CD4-positive, alpha-beta T cell treated with Interleukin-1 beta for 1 hour (primary cell): Measurements from ENCODE around the gene CCDC8.
A peak's percentile ranks its signal among the peaks of the same experiment; 100 is the strongest.
"Not testable (repeated sequence)": the region's sequence is repeated elsewhere in the genome, so short reads cannot be mapped to it uniquely, and the experiment has no call there.

Experiments used
- DNase-seq, 2 donors: peaks; one replicate each; pipeline ENCODE4 v3.0.0-alpha.2; 2020 to 2022

The CCDC8 gene

DNA sequence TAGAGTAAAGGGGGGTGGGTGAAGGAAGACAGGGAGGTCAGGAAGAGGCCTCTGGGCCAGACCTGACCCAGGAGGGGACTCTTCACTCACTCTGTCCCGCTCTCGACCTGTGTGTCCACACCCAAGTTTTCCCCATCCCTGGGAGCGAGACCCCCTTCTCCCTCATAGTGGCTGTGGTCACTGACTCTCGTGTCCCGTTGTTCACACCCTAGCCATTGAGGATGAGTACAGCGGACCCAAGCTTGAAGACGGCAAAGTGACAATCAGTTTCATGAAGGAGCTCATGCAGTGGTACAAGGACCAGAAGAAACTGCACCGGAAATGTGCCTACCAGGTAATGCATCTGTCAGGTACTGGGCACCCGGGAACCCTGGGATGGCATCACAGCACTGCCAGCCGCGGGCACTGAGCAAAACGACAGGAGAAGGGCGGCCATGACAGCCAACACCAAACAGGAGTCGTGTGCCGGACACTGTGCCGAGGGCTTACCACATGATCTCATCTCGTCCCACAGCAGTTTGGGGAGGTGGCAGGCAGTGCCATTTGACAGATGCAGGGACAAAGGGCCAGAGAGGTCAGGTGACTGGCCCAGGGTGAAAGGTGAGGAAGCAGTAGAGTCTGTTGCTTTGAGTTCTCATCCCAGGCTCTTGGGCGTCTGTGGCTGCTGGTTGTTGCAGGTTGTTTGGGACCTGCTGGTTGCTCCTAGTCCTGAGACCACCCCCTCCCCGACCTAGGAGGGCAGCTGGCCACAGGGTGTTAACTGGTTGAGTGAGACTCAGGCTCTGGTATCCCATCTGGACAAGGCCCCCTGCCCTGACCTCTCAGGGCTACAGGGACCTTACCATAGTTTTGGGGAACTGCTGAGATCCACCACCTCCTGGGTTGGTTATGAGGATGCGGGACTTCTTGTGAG lies 36.9 kb downstream of the CCDC8 start:
- no peak for DNase-seq

DNA sequence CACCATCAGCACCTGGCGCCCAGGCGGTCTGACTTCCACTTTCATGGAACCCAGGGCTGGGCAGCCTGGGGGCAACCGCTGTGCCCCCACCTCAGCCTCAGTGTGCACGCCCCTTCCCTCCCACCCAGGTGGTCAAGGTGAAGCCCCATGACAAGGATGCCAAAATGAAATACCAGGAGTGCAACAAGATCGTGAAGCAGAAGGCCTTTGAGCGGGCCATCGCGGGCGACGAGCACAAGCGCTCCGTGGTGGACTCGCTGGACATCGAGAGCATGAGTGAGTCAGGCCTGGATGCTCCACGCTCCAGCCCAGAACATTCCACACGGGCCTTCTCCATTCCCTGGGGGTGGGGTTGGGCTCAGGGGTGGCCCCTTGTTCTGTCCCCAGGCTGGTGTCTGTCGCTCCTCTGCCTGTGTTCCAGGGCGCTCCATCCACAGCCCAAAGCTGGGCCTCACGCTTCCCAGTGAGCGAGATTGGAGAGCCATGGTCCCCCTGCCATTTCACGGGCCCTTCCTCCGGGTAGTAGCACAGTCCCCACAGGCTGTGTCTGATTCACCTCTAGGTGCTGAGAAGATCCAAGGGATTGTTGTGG lies 37.8 kb downstream of the CCDC8 start:
- DNase-seq, result not testable (repeated sequence)

DNA sequence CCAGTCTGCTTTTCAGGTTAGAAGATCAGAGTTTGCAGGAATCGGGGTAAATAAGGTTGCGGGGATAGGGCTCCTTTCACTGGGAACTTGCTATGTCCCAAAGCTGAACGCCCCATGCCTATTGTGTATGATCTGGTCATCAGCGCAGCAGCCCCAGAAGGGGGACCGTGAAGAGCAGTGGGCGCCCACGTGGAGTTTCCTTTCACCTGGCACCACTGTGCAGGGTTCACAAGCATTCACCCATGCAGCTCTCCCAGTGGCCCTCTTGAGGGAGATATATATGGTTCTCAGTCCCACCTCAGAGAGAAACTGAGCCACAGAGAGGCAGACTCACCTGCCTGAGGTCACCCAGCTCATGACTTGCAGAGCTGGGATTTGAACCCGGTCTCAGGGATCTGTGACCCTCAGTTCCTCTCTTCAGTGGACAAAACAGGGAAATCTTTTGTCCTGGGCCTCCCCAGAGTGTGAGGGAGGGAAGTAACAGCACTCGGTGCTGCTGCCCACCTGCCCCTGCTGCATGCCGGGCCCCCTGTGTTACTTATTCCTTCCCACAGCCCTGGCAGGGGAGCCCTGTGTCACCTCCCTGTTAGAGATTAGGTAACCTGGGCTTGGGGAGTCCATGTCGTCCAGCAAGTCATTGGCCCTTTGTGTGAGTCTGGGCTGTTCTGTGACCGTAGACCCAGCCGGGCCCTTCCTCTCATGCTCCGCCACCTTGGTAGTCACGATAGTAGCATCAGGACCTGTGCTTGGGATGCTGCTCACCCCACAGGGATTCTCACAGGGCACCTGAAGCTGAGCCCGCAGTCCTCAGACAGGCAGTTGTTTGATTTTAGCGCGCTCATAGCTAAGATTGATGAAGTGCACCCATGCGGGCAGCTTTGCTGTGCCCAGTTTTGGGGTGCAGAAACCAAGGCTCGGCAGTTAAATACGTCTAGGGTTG lies 38.6 kb downstream of the CCDC8 start:
- DNase-seq, result no peak

DNA sequence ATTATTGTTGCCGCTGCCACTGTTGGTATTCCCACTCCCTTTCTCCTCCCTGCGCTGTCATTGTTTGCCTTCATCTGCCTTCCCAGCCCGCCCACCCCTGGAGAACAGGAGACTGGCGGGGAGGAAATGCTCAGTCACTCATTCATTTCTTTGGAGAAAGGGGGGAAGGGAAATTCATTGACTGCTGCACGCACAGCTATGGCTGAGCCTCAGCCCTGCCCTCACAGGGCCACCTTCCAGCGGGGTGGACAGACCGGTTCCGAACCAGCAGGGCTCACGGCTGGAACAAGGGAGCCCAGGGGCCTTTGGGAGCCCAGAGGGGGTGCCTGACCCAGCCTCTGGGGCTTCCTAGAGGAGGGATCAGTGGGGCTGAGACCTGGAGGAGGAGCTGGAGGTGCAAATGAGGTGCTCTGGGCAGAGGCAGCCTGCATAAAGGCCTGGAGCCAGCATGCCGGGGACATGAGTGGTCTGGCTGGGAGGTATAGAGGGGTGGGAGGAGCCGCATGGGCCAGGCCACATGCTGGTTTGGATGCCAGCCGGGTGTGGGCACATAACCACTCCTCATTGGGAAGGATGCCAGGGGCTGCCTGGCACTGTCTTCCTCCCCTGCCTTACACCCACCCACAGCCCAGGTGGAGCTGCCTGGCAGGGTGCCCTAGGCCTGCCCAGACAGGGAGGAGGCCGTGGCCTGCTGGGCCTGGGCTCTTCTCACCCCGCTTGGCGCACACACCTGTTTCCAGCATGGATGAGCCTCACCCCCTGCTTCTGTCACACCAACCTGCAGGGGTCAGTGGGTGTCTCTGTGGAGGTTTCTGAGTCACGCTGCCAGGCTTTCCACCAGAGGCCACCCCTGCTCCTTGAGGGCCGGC lies 39.6 kb downstream of the CCDC8 start:
- DNase-seq, result no peak

DNA sequence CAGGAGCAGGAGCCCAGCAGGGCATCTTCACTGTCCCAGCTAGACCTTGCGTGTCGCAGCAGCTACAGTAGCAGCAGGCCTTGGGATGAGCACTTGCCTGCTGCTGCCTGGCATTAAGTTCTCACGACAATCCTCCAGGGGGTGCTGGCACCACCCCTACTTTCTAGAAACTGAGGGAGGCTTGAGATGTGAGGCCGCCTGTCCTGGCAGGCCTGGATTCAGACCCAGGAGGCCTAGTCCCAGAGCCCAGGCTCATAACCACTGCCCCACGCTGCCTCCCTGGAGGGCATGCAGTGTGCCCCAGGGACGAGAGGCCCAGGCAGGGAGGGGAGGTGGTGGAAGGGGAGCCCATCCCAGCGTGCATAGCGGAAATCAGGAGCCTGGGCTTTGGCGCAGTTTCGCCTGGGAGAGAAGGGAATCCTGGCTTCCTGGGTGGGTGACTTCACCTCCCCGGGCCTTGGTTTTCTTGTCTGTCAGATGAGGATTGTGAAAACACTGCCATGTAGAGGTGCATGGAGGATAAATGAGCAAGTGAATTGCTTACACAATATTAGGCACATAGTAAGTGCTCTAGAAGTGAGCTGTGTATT lies 40.4 kb downstream of the CCDC8 start:
- no peak for DNase-seq

DNA sequence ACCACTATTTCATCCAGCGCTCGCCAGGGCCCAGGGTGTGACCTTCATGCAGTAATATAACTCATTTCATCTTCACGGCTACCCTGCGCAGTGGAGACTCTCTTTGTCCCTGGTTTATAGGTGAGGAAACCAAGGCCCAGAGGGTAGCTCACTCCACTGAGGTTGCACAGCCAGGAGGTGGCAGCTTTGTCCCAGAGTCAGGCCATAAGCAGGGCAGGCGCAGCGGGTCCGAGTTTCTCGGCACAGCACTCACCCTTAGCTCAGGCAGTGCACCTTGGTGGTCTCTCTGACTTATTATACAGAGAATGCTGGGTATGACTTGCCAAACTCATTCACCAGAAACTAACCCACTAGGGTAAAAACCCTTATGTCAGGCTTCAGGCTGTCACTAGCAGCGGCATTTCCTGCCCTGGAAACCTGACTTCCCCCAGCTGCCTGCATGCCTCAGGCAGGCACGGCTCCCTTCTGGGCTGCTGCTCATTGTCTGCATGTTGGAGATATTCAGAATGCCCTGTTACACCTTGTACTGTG lies 41.9 kb downstream of the CCDC8 start:
- no peak for DNase-seq

DNA sequence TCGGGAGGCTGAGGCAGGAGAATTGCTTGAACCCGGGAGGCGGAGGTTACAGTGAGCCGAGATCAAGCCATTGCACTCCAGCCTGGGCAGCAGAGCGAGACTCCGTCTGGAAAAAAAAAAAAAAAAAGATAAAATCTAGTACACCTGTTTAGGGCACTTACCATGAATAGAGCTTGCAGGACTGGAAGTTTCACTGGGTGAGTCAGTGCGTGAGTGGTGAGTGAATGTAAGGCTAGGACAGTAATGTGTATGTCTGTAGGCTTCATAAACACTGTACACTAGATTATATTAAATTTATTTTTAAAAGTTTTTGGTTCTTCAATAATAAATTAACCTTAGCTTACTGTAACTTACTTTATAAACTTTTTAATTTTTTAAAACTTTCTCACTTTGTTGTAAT lies 43.5 kb downstream of the CCDC8 start:
- DNase-seq, result no peak

DNA sequence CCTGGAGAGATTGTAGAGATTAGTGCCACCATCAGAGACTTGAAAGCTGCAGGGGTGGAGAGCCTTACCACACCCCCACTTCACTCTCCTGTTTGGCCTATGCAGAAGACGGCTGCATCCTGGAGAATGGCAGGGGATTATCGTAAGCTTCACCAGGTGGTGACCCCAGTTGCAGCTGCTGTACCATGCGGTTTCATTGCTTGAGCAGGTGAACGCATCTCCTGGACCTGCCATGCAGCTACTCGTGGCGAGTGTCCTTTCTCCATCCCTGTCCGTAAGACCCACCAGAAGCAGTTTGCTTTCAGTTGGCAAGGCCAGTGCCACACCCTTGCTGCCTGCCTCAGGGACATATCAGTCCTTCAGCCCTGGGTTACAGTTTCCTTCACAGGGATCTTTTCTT lies 45.2 kb downstream of the CCDC8 start:
- no peak for DNase-seq

DNA sequence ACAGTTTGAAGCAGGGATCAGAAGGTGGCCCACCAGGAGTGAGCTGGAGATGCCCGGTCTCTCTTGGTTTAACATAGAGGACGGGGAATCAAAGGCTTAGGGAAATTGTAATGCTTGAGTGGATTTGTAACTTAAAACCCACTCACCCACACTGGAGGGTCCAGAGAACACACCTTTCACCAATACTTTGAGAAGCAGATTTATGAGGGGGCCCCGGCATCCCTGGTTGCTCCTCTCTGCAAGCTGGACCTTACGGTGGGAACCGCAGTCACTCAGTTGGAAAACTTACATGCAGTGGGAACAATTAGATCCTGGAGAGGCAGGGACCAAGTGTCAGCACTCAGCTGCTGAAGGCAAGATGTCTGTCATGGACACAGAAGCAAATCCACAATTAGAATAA lies 45.9 kb downstream of the CCDC8 start:
- DNase-seq, result no peak

DNA sequence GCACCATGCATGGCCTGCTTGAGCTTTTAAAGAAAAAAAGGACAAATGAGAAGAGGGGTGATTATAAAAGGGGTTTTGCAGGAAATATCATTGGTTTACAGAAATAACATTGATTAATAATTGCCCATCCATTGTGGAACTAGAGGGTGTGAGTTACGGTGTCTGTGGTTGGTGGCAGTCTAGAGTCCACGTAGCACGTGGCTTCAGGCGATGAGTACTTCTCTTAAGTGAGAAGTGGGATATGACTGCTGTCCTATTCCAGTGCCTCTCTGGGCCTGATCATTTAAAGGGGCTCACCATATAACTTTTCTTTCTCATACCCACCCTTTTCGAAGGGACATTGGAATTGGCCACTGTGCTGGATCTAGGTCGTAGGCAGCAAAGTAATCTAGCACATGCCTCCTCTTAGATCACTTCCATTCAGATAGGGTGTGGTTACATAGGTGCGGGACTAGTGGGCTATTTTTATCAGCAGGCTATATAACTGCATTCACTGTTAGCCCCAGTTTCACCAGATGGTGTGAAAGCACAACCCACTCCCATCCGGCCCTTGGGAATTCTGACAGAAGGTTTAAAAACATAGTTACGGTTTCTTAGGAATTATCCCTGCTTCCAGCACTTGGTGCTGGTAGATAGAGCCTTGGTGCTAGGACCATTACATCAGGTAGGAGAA lies 46.6 kb downstream of the CCDC8 start:
- DNase-seq, result no peak

DNA sequence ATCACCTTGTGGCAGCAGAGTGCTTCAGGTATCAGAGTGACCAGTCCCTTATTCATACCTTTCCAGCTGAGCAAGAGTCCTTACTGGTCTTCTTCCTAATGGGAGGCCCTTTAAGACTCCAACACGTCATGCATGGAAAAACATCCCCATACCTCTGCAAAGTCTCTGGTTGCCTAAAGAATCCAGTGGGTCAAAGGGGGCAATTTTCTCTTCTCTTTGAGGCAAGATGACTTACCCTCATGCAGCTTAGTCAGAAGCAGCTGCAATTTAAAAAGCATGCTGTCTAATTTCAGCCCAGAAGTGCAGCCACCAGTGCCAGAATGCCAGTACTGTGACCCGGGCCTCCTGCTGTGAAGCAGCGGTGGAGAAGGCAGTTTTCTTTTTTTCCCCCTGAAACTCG lies 47.8 kb downstream of the CCDC8 start:
- no peak for DNase-seq

DNA sequence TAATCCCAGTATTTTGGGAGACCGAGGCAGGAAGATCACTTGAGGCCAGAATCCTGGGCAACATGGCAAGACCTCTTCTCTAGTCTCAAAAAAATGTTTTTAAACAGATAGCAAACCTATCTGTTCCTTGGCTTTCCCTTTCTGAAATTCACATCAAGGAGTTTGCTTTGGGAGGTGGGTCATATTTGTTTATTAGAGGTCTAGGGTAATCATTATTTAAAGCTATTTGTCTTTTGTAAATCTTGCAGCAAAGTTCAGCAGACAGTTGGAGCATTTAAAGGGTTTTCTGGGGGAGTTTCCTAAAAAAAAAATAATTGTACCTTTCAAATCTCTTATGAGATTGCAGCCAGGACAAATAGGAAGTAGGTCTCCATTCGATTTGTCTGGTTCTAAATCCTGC lies 49.0 kb downstream of the CCDC8 start:
- no peak for DNase-seq

DNA sequence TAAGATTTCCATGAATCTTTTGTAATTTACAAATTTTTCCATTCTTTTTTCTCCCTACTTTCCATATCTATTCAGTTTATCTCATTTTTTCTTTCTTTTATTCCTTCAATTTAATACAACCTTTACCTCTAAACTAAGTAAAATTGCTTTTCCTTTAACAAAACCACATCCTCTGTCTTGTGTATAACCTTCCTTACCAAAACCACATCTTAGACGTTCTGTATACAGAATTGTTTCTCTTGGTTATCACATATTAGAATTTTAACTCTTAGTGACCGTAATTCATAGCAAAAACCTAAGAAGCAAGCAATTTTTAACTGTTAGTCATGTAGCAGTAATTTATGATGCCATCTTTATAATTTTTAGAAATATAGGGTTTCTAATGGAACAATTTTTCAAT lies 51.4 kb downstream of the CCDC8 start:
- peak in 1 of 2 donors; percentile 45 for DNase-seq
